HG02642 (cell line): ENCODE measurements around the gene RIC8A.
"Not testable (repeated sequence)": the region's sequence is repeated elsewhere in the genome, so short reads cannot be mapped to it uniquely, and the experiment has no call there.

Experiments
- ATAC-seq: cut with Tn5 transposase; IDR thresholded peaks from one replicate; pipeline ENCODE4 v1.9.1; 2021; ENCODE audit warnings: mild to moderate bottlenecking; ENCODE audit not compliant: unreplicated experiment, poor library complexity

Gene RIC8A

DNA sequence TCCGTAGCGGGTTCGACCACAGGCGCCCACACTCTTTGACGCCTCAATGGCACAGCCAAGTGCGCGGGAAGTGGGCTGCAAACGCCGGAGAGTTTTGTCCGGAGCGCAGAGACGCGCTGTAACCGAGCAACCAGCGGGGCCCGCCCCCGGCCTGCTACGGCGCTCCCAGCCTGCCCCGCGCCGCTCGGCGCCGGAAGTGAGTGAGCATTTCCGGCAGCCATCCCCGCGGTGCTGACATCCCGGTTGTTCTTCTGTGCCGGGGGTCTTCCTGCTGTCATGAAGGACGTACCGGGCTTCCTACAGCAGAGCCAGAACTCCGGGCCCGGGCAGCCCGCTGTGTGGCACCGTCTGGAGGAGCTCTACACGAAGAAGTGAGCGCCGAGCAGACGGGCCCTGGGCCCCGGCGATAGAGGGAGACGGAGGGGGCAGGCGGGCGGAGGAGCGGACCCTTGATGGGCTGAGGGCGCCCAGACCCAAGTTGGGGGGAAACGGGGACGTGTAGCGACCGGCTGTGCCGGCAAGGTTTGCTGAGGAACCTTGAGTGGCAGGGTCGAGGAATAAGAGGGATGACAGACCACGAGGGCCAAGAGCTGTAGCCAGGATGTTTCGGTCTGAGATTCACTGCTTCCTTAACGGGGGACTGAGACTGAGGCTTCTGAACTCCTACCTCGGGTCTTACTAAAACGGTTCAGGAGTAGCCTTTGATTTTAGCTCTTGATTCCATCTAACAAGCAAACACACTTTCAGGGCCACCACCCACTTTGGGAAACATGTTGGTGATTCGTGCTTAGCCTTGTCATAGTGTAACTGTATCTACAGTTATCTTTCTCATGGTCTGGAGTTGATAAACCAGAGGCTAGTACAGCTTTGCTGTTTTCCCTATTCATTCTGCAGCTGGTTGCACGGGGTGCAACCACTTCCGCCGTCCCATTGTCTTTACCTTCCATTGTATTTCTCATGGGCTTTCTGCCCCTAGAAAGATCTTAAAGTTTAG is 29.6 kb downstream of the RIC8A start, which contains the start of gene PSMD13:
PSMD13 (plus strand) TSS at position 203 of the 994 bp plus-strand sequence; CDS start at position 277, 74 bp downstream.
- peak; percentile 90 for ATAC-seq

DNA sequence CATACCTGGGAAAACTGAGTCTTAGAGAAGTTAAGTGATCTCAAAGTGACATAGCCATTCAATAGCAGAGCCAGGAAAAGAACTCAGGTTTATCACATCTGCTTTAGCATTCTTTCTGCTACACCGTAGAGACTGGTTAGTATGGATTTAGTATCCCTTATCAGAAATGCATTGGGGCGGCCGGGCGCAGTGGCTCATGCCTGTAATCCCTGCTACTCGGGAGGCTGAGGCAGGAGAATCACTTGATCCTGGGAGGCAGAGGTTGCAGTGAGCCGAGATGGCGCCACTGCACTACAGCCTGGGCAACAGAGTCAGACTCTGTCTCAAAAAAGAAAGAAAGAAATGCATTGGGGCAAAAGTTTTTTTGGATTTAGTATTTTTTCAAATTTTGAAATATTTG is 30.8 kb downstream of the RIC8A start:
- ATAC-seq: not testable (repeated sequence)

DNA sequence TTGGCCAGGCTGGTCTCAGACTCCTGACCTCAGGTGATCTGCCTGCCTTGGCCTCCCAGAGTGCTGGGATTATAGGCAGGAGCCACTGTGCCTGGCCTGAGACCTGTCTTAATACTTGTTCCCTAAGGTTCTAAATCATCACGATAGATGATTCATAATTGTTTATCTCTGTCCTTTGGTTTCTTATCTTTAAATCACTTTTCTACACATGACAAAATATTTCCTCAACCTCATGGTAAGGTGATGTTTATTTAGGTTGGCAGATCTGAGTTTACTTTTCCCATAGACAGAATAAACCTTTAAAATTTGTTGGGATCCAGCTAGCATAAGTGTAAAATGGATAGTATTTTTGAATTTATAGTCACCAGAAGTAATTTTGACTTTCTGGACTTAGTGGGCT is 32.8 kb downstream of the RIC8A start:
- no peak for ATAC-seq

DNA sequence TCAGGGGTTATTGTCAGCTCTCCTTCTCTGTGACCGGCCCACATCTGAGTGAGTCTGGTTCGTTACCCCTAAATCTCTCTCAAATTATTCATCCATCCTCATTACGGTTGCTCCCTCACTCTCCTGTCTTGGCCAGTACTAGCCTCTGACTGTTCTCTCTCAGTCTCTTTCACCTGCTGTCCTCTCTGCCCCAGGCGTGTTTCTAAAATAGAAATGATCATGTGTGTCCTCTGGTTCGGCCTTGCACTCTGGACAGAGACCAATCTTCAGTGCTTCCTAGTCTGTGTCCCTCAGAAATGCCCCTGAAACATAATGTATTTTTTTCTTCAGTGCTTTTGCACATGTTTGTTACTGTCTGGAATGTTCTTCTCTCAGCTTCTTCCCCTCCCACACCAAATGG is 34.1 kb downstream of the RIC8A start:
- ATAC-seq: no peak

DNA sequence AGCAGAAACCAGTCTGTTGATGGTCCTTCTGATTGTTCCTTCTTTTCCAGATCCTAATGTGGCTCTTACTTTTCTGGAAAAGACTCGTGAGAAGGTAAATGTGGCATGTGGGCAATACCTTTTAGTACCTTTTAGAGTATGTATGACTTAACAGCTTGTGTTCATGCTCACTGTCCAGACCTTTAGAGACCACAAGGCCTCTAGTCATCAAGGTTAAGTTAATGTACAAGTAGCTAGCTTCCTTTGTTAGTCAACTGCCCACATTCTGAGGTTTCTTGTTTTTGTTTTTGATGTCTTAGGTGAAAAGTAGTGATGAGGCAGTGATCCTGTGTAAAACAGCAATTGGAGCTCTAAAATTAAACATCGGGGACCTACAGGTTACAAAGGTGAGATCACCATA is 36.9 kb downstream of the RIC8A start:
- no peak for ATAC-seq

DNA sequence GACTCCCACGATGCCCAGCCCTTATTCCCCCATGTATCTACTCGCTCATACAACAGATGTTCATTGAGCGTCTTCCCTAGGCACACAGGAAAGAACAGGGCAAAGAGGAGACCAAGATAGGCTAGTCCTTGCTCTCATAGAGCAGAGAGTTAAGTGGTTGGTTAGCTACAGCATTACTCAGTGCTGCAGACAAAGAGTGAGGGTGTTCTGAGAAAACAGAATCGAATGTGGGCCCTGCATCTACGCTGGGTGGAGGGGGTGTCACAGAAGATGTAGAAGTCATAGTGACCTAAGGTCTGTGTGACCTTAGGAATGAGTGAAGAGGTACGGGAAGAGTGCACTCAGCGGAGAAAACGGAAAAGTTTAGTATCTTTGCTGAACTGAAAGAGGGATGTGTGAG is 41.6 kb downstream of the RIC8A start:
- no peak for ATAC-seq

DNA sequence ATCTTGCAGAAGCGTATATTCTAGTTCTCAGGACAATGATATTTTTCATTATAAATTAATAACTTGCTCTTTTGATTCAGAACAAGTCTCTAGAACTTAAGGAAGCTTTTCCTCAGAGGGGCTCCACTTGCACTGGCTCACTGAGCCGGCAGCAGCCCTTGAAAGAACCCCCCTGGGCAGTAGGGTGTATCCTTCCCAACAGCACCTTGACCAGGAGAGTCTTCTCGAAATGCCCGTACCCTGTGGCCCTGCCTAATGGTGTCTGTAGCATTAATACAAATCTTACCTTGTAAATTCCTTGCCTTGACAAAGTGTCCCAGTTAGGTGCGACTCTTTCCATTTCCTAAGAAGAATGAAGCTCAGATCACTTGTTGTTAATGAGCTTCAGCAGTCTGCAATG is 42.8 kb downstream of the RIC8A start:
- no peak for ATAC-seq

DNA sequence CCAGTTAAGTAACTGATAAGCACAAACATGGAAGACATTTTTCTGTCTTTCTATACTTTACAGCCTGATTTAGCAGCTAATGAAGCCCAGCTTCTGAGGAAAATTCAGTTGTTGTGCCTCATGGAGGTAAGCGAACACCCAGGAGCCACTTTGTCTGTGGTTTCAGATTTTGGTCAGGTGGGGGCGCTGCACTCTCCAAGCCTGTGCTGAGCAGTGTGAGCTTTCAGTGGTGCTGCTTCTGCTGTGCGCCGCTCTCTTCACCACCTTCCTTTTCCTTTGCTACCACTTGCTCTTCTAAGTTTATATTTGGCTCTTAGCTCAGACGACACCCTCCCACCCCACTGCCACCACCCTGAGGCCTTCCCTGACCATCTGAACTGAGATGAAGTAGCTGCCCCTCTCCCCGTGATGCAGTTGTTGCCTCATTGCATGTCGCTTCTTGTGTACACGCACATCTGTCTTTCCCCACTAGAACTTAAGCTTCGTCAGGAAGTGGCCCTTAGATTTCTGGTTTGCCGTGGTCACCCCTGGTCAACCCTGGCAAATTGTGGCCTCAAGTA is 43.3 kb downstream of the RIC8A start:
- no peak for ATAC-seq

DNA sequence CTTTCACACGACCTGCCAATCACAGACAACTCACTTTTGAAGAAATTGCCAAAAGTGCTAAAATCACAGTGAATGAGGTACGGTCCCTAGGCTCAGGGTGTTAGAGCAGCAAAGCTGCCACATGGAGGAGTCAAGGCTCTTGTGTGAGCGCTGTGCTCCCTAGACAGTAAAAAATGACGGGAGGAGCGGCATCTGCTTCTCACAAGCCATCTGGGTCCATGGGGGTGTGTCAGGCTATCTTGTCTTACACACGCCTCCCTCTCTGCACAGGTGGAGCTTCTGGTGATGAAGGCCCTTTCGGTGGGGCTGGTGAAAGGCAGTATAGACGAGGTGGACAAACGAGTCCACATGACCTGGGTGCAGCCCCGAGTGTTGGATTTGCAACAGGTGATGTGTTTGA is 44.0 kb downstream of the RIC8A start:
- no peak for ATAC-seq

DNA sequence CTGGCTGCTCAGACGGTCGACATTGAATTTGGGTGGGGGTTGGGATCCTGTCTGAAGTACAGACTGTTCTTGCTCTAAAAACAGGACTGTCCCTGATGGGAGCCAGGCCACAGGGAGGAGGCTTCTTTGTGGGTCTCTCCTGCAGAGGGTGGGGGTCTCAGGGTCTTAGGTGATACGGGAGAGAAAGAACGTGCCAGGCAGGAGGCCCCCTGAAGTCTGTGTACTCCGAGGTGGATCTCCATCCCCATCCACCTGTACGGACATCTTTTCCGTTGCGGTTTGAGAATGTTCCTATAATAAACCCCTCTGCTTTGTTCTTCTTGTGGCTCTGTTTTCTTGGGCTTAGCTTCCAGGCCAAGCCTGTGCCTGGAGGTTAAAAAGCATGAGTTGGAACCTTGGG is 45.2 kb downstream of the RIC8A start:
- ATAC-seq: no peak

DNA sequence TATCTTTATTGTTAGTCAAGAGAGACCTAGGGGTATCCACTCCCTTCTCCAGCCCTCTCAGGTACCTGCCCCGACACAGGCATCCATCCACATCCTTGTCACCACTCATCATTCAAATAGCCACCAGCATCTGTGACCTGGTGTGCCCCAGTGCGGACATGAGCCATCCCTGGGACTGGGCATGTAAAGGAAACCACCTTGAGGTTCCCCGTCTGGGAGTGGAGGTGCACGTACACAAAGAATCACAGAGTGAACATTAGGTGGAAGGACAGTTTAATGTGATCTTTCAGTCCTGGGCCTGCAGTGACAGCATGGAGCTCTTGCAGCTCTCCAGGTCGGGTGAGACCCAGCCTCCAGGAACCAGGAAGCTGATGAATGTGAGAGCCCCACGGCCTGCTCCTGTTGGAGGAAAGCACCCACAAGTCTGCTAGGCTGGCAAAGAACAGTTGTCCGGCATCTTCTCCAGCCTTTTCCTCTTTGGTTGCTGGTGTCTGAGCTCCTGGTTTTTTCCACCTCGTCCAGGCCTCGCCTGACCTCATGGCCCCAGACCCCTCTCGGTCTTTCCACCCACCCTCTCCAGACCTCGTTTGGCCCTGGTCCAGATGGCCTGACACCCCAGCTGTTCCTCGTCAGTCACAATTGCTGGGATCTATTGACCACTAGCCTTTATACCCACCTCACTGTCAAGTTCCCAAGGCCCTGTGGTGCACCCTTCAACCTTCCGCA is 45.8 kb downstream of the RIC8A start:
- ATAC-seq: no peak

DNA sequence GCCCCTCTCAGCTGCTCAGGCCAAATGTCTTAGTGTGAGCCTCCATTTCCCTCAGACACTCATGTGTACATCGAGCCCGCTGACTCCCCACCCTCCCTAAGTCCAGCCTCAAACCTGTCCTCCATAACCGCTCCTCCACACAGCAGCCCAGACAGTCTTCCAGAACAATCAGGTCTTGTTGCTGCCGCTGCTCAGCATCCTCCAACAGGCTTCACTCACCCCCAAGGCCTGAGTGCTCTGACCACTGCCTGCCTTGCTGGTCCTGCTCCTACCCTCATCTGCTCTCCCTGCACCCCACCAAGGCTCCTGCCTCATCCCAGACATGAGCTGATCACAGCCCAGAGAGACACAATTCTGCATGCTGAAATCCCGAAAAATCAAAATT is 46.4 kb downstream of the RIC8A start:
- no peak for ATAC-seq

DNA sequence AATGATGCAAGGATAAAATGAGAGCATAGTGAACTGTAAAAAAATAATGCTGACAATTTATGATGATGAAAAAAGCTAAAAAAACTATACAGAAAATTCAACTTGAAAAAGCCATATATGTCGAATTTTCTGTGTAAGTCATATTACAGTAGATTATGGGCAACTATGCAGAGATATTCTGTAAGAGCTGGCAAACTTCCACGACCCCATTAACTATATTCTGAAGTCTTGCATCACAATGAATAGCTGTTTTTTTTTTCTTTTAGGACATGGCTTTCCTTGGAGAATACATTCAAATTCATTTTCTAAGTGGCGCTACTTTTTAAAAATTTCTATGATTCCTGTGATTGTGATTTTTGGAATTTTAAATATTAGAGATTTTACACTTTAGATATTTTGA is 47.7 kb downstream of the RIC8A start:
- ATAC-seq: no peak

DNA sequence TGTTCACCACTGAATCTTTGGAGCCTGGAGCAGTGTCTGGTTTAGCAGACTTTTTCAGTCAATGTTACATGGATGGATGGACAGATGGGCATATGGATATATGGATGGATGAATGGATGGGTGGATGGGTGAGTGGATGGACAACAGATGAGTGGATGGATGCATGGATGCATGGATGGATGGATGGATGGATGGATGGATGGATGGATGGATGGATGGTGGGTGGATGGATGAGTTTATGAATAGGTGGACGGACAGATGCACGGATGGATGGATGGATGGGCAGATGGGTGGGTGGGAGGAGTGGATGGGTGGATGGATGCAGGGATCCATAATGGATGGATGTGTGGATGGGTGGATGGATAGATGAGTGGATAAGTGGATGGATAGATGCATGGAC is 48.3 kb downstream of the RIC8A start:
- ATAC-seq: no peak

DNA sequence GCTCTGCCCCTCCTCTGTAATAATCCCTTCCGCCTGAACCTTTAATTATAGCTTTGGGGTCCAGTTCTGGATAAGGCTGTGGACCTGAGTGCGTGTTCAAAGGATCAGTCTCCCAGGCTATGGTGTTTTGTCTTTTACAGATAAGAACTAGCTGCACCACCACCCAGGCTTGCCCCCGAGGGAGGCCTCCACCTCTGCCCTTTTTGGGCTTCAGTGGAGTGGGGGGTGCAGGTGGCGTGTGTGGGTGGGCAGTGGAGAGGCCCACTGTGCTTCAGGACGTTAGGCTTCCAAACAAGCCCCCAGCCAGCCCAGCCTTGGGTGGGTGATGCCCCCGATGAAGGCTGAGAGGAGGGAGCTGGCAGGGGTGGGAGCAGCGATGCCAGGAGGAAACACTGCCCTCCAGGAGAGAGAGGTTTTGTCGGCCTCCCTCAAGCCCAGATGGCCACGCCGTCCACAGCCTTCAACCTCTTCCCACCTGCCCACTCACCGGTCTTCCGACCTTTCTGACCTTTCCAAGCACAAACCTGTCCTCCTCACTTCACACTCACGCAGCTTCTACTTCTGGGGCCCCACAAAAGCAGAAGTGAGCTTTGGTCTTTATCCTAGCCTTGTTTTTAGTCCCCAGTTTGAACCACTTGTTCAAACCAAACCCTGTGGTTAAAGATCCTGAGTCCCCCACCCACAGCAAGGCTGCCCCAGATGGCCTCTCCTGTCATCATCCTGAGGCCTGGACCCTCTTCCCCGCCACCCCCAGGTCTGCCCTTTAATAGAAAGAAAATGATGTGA is 49.6 kb downstream of the RIC8A start:
- no peak for ATAC-seq

DNA sequence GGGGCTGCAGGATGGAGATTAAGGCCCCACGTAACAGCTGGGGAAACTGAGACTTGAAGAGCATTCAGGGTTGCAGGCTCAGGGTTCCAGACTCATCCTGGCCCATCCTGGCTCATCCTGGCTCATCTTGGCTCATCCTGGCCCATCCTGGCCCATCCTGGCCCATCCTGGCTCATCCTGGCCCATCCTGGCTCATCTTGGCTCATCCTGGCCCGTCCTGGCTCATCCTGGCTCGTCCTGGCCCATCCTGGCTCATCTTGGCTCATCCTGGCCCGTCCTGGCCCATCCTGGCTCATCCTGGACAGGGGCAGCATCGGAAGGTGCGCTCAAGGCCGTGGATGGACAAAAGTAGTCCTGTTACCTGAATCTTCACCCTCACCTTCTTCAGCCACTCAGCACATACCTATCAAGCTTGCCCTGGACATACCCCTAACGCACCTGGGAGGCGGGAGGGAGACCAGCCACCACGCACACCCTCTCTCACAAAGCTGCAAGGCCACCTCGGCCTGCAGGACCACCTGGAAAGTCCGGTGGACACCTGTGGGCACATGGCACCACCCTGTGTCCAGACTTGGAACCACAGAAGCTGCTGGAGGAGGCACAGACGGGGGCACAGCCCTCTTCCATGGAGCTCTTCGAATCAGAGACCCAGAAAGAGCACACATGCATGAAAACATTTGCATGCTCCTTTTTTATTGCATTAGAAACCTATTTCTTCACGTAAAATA is 50.4 kb downstream of the RIC8A start:
- ATAC-seq: no peak

DNA sequence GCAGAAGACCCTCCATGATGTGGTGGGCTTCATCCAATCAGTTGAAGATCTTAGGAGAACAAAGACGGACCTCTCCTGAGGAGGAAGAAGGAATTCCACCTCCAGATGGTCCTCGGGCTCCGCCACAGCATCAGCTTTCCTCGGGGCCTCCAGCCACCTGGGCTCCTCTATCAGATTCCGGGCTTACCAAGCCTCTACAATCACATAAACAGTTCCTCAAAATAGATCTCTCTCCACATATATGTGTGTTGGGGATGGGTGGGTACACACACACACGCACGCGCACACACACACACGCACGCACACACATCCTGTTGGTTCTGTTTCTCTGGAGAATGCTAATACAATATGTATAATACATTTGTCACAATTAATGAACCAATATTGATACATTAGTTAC is 51.9 kb downstream of the RIC8A start:
- no peak for ATAC-seq

DNA sequence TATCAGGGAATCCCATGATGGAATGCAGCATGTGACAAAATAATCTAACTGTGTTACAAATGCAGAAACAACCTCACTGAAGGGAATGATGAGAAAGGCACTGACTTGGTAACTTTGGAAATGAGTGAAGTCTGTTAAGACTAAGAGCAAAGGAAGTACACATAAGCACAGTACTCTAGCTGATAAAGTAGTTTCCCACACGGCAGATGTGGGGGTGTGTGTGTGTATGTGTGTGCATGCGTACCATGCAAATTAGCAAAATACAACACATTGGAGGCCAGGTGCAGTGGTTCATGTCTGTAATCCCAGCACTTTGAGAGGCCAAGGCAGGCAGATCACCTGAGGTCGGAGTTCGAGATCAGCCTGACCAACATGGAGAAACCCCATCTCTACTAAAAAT is 54.1 kb downstream of the RIC8A start:
- no peak for ATAC-seq
